ENCODE results near the gene EWSR1.

DNA sequence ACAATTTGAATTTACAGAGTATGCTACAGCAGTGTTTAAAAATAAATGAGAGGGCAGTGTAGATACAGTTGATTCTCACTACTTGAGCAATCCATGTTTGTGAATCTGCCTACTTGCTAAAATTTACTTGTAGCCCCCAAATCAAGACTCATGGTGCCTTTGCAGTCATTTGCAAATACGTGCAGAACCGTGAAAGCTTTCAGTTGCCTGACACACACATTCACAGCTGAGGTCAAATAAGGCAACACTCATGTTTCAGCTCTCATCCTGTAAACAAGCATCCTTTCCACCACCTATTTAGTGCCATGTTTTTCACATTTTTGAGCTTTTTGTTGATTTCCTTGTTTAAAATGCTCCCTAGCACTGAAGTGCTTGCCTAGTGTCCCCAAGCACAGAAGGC is 80.0 kb downstream of the EWSR1 start:
- TF ChIP-seq, protein P1, sequence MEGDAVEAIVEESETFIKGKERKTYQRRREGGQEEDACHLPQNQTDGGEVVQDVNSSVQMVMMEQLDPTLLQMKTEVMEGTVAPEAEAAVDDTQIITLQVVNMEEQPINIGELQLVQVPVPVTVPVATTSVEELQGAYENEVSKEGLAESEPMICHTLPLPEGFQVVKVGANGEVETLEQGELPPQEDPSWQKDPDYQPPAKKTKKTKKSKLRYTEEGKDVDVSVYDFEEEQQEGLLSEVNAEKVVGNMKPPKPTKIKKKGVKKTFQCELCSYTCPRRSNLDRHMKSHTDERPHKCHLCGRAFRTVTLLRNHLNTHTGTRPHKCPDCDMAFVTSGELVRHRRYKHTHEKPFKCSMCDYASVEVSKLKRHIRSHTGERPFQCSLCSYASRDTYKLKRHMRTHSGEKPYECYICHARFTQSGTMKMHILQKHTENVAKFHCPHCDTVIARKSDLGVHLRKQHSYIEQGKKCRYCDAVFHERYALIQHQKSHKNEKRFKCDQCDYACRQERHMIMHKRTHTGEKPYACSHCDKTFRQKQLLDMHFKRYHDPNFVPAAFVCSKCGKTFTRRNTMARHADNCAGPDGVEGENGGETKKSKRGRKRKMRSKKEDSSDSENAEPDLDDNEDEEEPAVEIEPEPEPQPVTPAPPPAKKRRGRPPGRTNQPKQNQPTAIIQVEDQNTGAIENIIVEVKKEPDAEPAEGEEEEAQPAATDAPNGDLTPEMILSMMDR (IDR thresholded peaks at IDR 0.05) = no peak
- TF ChIP-seq POLR2A (IDR thresholded peaks at IDR 0.05) = no peak
